HepG2 (cell line): Measurements from ENCODE around the gene NUBPL. TPM values are rescaled to one million over a fixed set of nuclear protein-coding genes. Genes with fewer than 3 reads are reported as not detected.

Source experiments
- ATAC-seq: fragments of 200-7000 bp; cut with Tn5 transposase; 3 replicates; pipeline ENCODE4 v1.9.1; 2020; ENCODE audit warnings: mild to moderate bottlenecking, moderate library complexity
- BruUV-seq: library from RNA; stranded (reverse); fragments of 400-500 nt; replicated peaks from 2 replicates; lab custom pipeline; 2021; lab: Mats Ljungman, UMichigan
- CTCF ChIA-PET: fragments of 300-600 bp; formaldehyde crosslinking; extraction: SDS; loops from one replicate; lab custom pipeline; 2021; ENCODE audit warnings: low total read pairs, inconsistent platforms, low intra/inter-chr PET ratio; lab: Yijun Ruan, JAX
- POLR2A ChIA-PET: fragments of 350-600 bp; sonication (Branson Sonifier 250); formaldehyde crosslinking; loops from one replicate; lab custom pipeline; 2020; ENCODE audit warnings: antibody characterized with exemption, inconsistent platforms; lab: Yijun Ruan, JAX
- DNase-seq: peaks from one replicate; pipeline ENCODE4 v3.0.0-alpha.2; 2015; ENCODE audit warnings: low spot score
- FAIRE-seq: peaks from 3 replicates; lab custom pipeline; 2011; peaks lifted over from hg19 to GRCh38; lab: Jason Lieb, UNC
- H2AFZ ChIP-seq: one replicate; pipeline ENCODE4 v1.6.1; 2011; ENCODE audit warnings: low read length, inconsistent platforms
- H3K27ac ChIP-seq: fragments of 300-600 bp; 3 replicates; pipeline ENCODE4 v1.8.0; 2011; ENCODE audit warnings: mixed run types, mild to moderate bottlenecking, mixed read lengths, low read length, inconsistent platforms; ENCODE audit not compliant: insufficient read depth; ENCODE audit errors: extremely low read length
- H3K27me3 ChIP-seq, 2 experiments: fragments of 200-600 bp in 1 of 2; 2 replicates in 1 of 2; 3 replicates in 1 of 2; pipeline versions ENCODE4 v1.6.0 to v1.8.0; 2011; ENCODE audit warnings: low read length in 2 of 2, mild to moderate bottlenecking in 2 of 2, moderate library complexity in 2 of 2, inconsistent platforms in 1 of 2; ENCODE audit not compliant: insufficient read depth in 2 of 2, control insufficient read depth in 1 of 2
- H3K36me3 ChIP-seq, 2 experiments: fragments of 200-600 bp in 1 of 2; replicated peaks in 1 of 2; 2 replicates in 1 of 2; 3 replicates in 1 of 2; pipeline versions ENCODE4 v1.5.1 to v1.8.0; 2011; ENCODE audit warnings: low read length in 2 of 2, inconsistent platforms in 1 of 2; ENCODE audit not compliant: insufficient read depth in 2 of 2, control insufficient read depth in 1 of 2
- H3K4me1 ChIP-seq: 2 replicates; pipeline ENCODE4 v1.5.1; 2012; ENCODE audit warnings: low read length, inconsistent platforms; ENCODE audit not compliant: insufficient read depth
- H3K4me2 ChIP-seq: 2 replicates; pipeline ENCODE4 v1.6.0; 2011; ENCODE audit warnings: low read depth, low read length, inconsistent platforms
- H3K4me3 ChIP-seq, 3 experiments: fragments of 200-600 bp in 1 of 3; sonication (generic), shearing (Covaris generic) in 1 of 3; replicated peaks in 1 of 3; 2 replicates each; pipeline ENCODE4 v1.5.1; 2011 to 2016; ENCODE audit warnings: low read length in 3 of 3, inconsistent platforms in 2 of 3, low read depth in 2 of 3, mild to moderate bottlenecking in 2 of 3, control low read depth in 1 of 3, mixed read lengths in 1 of 3; ENCODE audit not compliant: insufficient read depth in 1 of 3
- H3K79me2 ChIP-seq: one replicate; pipeline ENCODE4 v1.6.1; 2011; ENCODE audit warnings: low read length, inconsistent platforms; ENCODE audit not compliant: insufficient read depth
- H3K9ac ChIP-seq: 2 replicates; pipeline ENCODE4 v1.6.0; 2011; ENCODE audit warnings: mild to moderate bottlenecking, low read depth, low read length, inconsistent platforms; ENCODE audit not compliant: insufficient read depth
- H3K9me3 ChIP-seq: 2 replicates; pipeline ENCODE4 v1.5.1; 2012; ENCODE audit warnings: mild to moderate bottlenecking, low read length
- H4K20me1 ChIP-seq: 2 replicates; pipeline ENCODE4 v1.6.0; 2011; ENCODE audit warnings: inconsistent platforms, mild to moderate bottlenecking, low read length, moderate library complexity; ENCODE audit not compliant: insufficient read depth
- ATRX ChIP-seq: sonication (generic); formaldehyde crosslinking; IDR thresholded peaks from 2 replicates; pipeline ENCODE4 v1.4.0; 2020; ENCODE audit warnings: missing genetic modification reagents, borderline replicate concordance
- HMGA1 ChIP-seq: sonication (generic); formaldehyde crosslinking; conservative IDR thresholded peaks from 2 replicates; pipeline ENCODE4 v1.4.0; 2020; ENCODE audit warnings: missing genetic modification reagents
- HOXA7 ChIP-seq: sonication (generic); formaldehyde crosslinking; IDR thresholded peaks from 2 replicates; pipeline ENCODE4 v1.8.1; 2022; ENCODE audit warnings: mild to moderate bottlenecking, missing genetic modification reagents, moderate library complexity
- ISX ChIP-seq: sonication (generic); formaldehyde crosslinking; conservative IDR thresholded peaks from 2 replicates; pipeline ENCODE4 v1.5.0; 2020; ENCODE audit warnings: missing genetic modification reagents
- KLF11 ChIP-seq: IDR thresholded peaks from 2 replicates; pipeline ENCODE4 v1.6.1; 2016; ENCODE audit warnings: missing compliant biosample characterization
- MTF1 ChIP-seq: sonication (generic); formaldehyde crosslinking; IDR thresholded peaks from 2 replicates; pipeline ENCODE4 v1.5.0; 2020; ENCODE audit warnings: missing genetic modification reagents
- NFIB ChIP-seq: sonication (generic); formaldehyde crosslinking; IDR thresholded peaks from 2 replicates; pipeline ENCODE4 v1.9.0; 2021; ENCODE audit warnings: missing genetic modification reagents, mild to moderate bottlenecking, borderline replicate concordance
- NPAS2 ChIP-seq: sonication (generic); formaldehyde crosslinking; IDR thresholded peaks from 2 replicates; pipeline ENCODE4 v1.8.0; 2022; ENCODE audit warnings: mild to moderate bottlenecking, missing genetic modification reagents, borderline replicate concordance
- TGIF2 ChIP-seq: IDR thresholded peaks from 2 replicates; pipeline ENCODE4 v1.6.1; 2016; ENCODE audit warnings: control low read depth, missing compliant biosample characterization
- ZNF136 ChIP-seq: sonication (generic); formaldehyde crosslinking; IDR thresholded peaks from 2 replicates; pipeline ENCODE4 v1.8.1; 2022; ENCODE audit warnings: low read depth, mild to moderate bottlenecking, moderate library complexity, missing genetic modification reagents
- ZNF260 ChIP-seq: sonication (generic); formaldehyde crosslinking; IDR thresholded peaks from 2 replicates; pipeline ENCODE4 v1.4.0; 2020; ENCODE audit warnings: missing genetic modification reagents, low read depth, mild to moderate bottlenecking, borderline replicate concordance
- ZNF280D ChIP-seq: sonication (generic); formaldehyde crosslinking; IDR thresholded peaks from 2 replicates; pipeline ENCODE4 v1.5.1; 2020; ENCODE audit warnings: mild to moderate bottlenecking, missing genetic modification reagents
- ZNF354B ChIP-seq: sonication (generic); formaldehyde crosslinking; IDR thresholded peaks from 2 replicates; pipeline ENCODE4 v1.8.0; 2022; ENCODE audit warnings: mild to moderate bottlenecking, missing genetic modification reagents
- ZNF7 ChIP-seq: IDR thresholded peaks from 2 replicates; pipeline ENCODE4 v1.6.1; 2016; ENCODE audit warnings: missing biosample characterization, missing genetic modification reagents
- ZNF780A ChIP-seq: sonication (generic); formaldehyde crosslinking; IDR thresholded peaks from 2 replicates; pipeline ENCODE4 v1.8.0; 2022; ENCODE audit warnings: mild to moderate bottlenecking, missing genetic modification reagents, moderate library complexity
- ZNF841 ChIP-seq: sonication (generic); formaldehyde crosslinking; IDR thresholded peaks from 2 replicates; pipeline ENCODE4 v1.8.1; 2023; ENCODE audit warnings: missing genetic modification reagents, borderline replicate concordance
- ZNF879 ChIP-seq: sonication (generic); formaldehyde crosslinking; IDR thresholded peaks from 2 replicates; pipeline ENCODE4 v1.8.1; 2023; ENCODE audit warnings: missing genetic modification reagents
- WGBS: methylation state at CpG from one replicate; pipeline ENCODE4 v1.1.6; 2017; ENCODE audit warnings: low lambda C conversion rate; 5-methylcytosine and 5-hydroxymethylcytosine counted together
- in situ Hi-C: cut with HindIII; loops from 2 replicates; pipeline ENCODE4 v1.10.0; 2017; ENCODE audit warnings: low pct_unique_long_range_greater_than_20kb; ENCODE audit not compliant: extremely low pct_ligation_motif_present
- intact Hi-C: fragments of 100-400 bp; cut with micrococcal nuclease; formaldehyde crosslinking; loops from one replicate; pipeline ENCODE4 v1.10.0; 2022; ENCODE audit not compliant: unreplicated experiment
- polyA plus RNA-seq, 8 experiments: library from polyadenylated mRNA; depleted of rRNA in 3 of 8; stranded (reverse) in 7 of 8; unstranded in 1 of 8; fragments of >200 nt; fragmentation: Illumina TruSeq in 4 of 8; extraction: Trizol in 4 of 8; gene quantifications; 2 replicates each; pipeline versions ENCODE4 v1.2.1 to v1.2.3, GENCODE V29; 2011 to 2016; ENCODE audit warnings: low read depth in 4 of 8, missing spikeins in 1 of 8, mixed read lengths in 1 of 8; ENCODE audit not compliant: insufficient read depth in 1 of 8
- total RNA-seq, 5 experiments: library from RNA; depleted of rRNA; stranded (reverse); fragments of >200 nt; fragmentation: Illumina TruSeq; extraction: Trizol; gene quantifications; 2 replicates each; pipeline ENCODE4 v1.2.3, GENCODE V29; 2016; ENCODE audit warnings: low read depth in 1 of 5

The NUBPL gene
- total and polyA plus RNA-seq, 2 of the 13 experiments (the other 11 are each of a cell fraction or from before 2014, with no cell fraction given), result 21.3 to 44.1 TPM

- Histone ChIP-seq H4K20me1 (no peaks in the 10 kb centered on the region), H3K27me3 (no peaks in the 10 kb centered on the region), H3K4me3 (no peak overlapping the region), H3K9me3 (no peaks in the 10 kb centered on the region), H3K9ac (no peak overlapping the region), H3K4me1 (peaks cover 29% of the 10 kb centered on the region), H2AFZ (no peak overlapping the region), H3K79me2 (no peaks in the 10 kb centered on the region), H3K36me3 (no peaks in the 10 kb centered on the region), H3K27ac (peak overlapping the region; percentile 30), H3K4me2 (peak overlapping the region; percentile 1; the same call in 1 of the 2 replicates)
- ChIA-PET POLR2A (interaction anchor here (0.9 kb wide), 1 partner anchor 434 kb away, joined by 4 read pairs; the partner anchor contains the start of gene HEATR5A), CTCF (no interaction called here)
- WGBS, result 78% methylated on average over 2 of the region's 2 CpGs
- intact Hi-C loops (no loop called here), in situ Hi-C loops (no loop called here)
- TF ChIP-seq ZNF7 (0 out of 2 replicates have a peak, but pooled peaks have one; percentile 19), NFIB (CRISPR knock-in tag) (no peak)
- FAIRE-seq, result no peak
- DNase-seq, result no peak
- ATAC-seq, result no peak
- no TSS peak for BruUV-seq
These were observed 293.4 kb downstream of the NUBPL start for GRCh38 chr14:31854508-31855075.

- 19% methylated on average over 1 of the region's 1 CpG for WGBS
- Histone ChIP-seq H4K20me1 (no peaks in the 10 kb centered on the region), H3K27me3 (no peaks in the 10 kb centered on the region), H3K27ac (peak overlapping the region; percentile 30), H3K36me3 (no peaks in the 10 kb centered on the region), H3K9me3 (no peaks in the 10 kb centered on the region), H3K4me2 (peak overlapping the region; percentile 1; the same call in 1 of the 2 replicates), H3K4me3 (no peak overlapping the region), H3K79me2 (no peaks in the 10 kb centered on the region), H3K4me1 (peaks cover 29% of the 10 kb centered on the region), H3K9ac (no peak overlapping the region), H2AFZ (no peak overlapping the region)
- CTCF ChIA-PET, result no interaction called here
- DNase-seq, result peak; percentile 87
- peak; percentile 78 for ATAC-seq
- in situ Hi-C loops (no loop called here), intact Hi-C loops (no loop called here)
- POLR2A ChIA-PET, result interaction anchor here (0.9 kb wide), 1 partner anchor 435 kb away, joined by 4 read pairs; the partner anchor contains the start of gene HEATR5A
- no TSS peak for BruUV-seq
- FAIRE-seq, result peak; percentile 68
- TF ChIP-seq ZNF879 (CRISPR knock-in tag), result no peak
- TF ChIP-seq KLF11, result no peak; the same call in 1 of the 2 replicates
- no peak for TF ChIP-seq HOXA7 (CRISPR knock-in tag)
- no peak for TF ChIP-seq NPAS2 (CRISPR knock-in tag)
- TF ChIP-seq ZNF280D (CRISPR knock-in tag), result peak; percentile 97
- TF ChIP-seq ZNF780A (CRISPR knock-in tag), result no peak
- no peak for TF ChIP-seq ZNF260 (CRISPR knock-in tag)
- peak; percentile 32; the same call in 1 of the 2 replicates for TF ChIP-seq ZNF136 (CRISPR knock-in tag)
- no peak for TF ChIP-seq ZNF841 (CRISPR knock-in tag)
- TF ChIP-seq ATRX, result no peak
- no peak for TF ChIP-seq HMGA1 (CRISPR knock-in tag)
- TF ChIP-seq ISX (CRISPR knock-in tag), result no peak
- no peak for TF ChIP-seq ZNF354B (CRISPR knock-in tag)
- TF ChIP-seq MTF1 (CRISPR knock-in tag), result no peak
- no peak for TF ChIP-seq TGIF2
These were observed 294.1 kb downstream of the NUBPL start for GRCh38 chr14:31855262-31855661.
